Left forelimb (tissue), 1 donor: ENCODE results near the gene TRAF3IP1.
"Not testable (repeated sequence)": the region's sequence is repeated elsewhere in the genome, so short reads cannot be mapped to it uniquely, and the experiment has no call there.

Source experiments
- DNase-seq: peaks from one replicate; pipeline ENCODE4 v3.0.0-alpha.2; 2018; ENCODE audit warnings: low spot score

TRAF3IP1 gene

DNA sequence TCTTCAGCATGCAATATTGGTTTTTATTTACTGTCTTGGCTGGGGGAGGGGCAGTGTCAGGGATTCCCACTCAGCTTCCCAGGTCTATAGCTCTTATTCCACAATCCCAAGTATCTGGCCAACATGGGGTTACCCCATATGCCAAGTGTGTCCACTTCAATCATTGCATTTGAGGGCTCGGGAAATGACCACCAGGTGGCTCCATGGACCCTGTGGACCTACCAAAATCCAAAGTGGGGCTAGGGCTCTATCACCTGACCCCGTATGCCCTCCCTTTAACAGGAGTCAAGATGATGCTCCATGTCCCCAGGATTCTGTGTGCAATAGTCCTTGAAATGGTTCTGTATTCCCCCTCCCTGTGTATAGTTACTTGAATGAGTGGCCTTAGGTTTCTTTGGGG, 12.1 kb upstream of the TRAF3IP1 start:
- no peak for DNase-seq

DNA sequence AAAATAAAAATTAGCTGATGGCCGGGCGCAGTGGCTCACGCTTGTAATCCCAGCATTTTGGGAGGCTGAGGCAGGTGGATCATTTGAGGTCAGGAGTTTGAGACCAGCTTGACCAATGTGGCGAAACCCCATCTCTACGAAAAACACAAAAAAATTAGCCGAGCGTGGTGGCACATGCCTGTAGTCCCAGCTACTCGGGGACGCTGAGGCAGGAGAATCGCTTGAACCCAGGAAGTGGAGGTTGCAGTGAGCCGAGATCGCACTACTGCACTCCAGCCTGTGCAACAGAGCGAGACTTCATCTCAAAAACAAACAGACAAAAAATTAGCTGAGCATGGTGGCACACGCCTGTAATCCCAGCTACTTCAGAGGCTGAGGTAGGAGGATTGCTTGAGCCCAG, 9.6 kb upstream of the TRAF3IP1 start:
- DNase-seq = not testable (repeated sequence)

DNA sequence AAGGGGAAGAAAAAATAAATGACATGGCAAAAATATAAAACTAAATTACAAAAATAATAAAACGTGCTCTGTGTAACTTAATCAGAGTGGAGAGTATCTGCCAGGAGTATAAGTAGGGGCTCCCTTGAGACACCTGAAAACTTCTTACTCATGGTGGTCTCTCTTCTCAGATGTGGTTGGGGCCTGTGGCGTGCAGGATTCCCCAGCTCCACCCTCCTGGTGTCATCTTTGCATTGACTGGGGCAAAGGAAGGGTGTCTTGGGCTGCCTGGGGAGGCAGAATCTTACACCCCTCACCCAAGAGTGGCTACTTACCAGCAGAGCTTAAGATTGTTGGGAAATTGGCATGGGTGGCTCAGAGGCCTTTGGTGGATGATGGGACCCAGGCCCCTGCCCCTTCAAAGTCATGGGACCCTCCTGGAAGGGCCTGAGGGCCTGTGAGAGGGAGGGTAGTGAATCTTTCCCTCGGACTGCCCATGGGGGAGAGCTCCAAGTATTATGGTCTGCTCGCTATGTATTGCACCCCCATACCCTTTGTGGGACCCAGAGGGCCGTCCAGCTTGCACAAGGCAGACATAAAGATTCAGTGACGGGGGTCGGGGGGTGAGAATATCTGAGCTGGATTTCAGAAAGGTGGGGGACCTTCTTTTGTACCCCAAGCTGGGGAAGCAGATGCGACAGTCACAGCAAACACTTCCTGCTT, 6.9 kb upstream of the TRAF3IP1 start:
- no peak for DNase-seq

DNA sequence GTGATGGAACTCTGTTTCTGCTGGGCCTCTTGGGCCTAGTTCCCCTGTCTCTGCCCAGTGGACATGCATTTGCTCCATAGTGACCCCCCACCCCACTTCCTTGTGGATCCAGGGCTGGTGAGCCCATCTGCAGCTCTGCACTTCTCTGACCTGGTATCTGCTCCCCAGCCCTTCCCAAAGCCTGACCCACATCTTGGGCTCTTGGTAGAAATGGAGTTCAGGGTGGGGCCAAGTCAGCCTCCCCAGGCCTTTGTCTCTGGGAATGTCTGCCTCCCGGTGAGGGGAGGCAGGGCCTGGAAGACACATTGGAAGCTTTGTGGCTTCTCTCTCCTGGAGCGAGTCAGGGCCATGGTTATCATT, 6.3 kb upstream of the TRAF3IP1 start:
- no peak for DNase-seq

DNA sequence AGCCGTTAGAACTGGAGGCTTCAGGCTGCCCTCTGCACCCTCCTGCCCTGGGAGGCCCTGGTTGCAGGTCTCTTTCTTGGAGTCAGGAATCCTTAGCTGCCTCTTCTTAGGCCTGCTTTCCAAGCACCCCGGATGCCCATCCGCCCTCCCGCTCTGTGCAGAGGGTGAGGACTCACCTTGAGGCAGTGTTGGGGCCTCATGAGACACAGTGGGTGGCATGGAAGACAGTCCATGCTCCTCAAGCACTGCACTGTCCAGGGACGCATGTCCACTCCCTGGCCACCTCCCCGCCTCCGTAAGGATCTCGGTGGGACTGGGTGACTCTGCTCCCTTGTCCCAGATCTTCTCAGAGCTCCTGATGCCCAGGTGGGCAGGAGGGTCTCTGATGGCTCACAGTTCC, 5.7 kb upstream of the TRAF3IP1 start:
- no peak for DNase-seq

DNA sequence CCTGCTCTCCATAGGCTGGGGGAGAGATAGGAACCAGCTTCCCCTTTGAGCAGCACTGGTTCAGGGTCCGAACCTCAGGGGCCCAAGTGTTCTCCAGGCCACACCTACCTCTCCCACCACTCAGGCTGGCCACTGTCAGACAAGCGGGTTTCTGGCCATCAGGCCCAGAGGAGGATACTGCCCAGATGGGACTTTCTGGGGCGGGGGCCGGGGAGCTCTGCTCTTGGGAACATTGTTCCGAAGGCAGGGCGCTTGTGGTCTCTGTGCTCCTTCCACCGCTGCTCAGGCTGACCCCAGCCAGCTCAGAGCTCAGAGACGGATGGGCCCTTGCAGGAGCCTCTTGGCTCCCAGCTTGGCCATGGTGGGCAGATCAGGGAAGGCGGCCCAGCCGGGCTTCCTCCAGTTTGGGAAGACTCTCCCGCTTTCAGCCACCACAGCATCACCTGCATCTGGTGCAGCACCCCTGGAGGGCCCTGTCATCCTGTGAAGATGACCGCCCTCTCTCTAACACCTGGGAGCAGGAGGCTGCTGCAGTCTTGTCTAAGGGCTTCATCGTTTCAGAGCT, 5.2 kb upstream of the TRAF3IP1 start:
- DNase-seq = no peak

DNA sequence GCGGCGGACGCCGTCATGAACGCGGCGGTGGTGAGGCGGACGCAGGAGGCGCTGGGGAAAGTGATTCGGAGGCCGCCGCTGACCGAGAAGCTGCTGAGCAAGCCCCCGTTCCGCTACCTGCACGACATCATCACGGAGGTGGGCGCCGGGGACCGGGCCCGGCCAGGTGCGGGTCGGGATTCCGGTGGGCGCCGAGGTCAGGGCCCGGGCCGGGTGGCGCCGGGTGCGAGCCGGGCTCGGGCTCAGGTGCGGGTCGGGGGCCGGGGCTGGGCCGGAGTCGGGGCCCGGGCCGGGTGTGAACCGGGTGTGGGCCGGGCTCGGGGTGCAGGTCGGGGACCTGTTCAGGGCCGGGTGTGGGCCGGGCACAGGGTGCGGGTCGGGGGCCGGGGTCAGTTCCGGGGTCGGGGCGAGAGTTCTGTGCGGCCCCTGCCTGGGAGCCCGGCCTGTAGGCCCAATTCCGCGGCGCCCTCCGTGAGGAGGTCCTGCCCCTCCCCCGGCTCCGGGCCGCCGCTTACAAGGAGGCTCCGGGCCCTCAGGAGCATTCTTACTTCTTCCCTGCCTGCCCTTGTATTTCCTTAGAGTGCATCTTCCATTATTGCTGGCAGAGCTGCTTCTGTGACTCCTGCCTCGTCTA, 447 bp downstream of the TRAF3IP1 start:
- DNase-seq = no peak

DNA sequence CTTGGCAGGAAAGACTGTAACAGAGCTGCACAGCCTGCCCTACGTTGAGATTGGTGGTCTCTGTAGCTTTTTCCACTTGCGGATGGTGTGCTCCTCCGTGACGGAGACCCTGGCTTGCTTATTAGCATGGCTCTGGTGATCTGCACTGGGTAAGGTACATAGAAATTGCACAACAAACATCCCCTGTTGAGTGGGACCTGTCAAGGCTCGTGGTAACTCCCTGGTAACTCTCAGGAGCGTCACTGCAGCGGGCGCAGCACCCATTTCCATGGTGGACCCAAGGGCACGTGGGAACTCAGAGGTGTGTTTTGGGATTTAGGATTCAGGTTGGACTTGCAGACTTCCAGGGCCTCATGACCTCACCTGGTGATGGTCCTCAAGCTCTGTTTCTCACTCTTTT, 1.1 kb downstream of the TRAF3IP1 start:
- DNase-seq = no peak

DNA sequence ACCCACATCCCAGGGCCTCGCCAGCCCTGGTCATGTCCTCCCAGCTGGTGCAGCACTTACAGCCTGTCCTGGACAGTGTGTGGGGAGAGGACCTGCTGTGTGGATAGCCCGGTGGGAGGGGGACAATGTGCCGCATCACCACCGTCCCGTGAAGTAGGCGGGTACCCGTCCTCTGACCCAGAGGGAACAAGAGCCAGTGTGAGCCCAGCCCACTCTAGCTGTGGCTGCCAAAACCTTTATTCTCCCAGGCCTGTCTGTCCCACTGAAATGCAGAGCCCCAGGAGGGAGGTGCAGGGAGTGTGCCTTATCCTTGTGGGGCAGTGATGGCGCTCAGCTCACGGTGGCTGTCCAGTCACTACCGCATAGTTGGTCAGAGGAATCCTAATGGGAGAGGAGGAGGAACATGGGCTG, 1.7 kb downstream of the TRAF3IP1 start:
- DNase-seq = no peak

DNA sequence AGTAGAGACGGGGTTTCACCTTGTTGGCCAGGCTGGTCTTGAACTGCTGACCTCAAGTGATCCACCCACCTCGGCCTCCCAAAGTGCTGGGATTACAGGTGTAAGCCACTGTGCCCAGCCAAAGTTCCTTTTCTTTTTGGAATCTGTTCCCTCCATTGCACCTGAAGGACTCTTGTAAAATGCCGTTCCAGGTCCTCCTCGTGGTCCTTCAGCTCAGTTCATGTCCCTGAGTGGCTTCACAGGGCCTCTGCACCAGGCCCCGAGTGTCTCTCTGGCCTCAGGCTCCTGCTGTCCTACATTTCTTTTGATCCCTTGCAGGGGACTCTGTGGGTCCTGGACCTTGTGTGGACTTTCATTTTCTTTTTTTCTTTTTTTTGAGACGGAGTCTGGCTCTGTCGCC, 3.9 kb downstream of the TRAF3IP1 start:
- DNase-seq = not testable (repeated sequence)

DNA sequence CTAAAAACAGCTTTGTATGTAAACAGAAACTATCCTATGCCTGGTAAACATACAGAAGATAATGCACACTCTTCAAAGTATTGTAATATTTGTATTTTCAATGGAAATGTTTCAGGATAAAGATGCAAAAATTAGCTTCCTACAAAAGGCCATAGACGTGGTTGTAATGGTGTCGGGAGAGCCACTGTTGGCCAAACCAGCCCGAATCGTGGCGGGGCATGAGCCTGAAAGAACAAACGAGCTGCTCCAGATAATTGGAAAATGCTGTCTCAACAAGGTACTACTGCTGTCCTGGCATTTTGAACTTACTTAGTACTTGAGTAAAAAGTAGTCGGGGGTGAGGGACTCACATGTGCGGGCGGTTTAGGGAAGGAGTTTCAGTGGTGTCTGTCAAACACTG, 5.4 kb downstream of the TRAF3IP1 start:
- DNase-seq = no peak

DNA sequence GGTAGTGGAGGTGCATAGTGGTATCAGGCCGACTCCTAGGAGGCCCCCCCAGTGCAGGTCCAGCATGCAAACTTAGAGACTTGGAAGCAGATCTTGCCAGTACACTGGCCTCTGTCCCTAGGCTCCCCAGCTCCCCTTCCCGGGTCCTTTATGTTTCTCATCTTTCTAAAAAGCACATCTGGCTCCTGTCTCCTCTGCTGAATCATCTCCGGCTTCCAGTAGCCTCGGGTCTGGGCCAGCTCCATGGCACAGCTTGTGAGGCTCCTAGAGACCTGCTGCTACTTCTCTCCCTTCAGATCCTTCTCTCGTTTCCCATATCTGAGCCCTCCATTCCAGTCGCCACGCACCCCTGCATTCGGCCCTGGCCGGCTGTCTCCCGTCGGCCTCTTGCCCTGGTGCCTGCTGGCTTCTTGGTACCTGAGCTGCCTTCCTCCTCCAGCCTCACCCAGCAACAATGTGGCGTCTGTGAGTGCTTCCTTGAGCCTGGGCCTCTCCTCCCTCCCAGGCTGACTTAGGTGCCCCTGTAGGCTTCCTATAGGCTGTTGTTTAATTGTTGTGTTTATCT, 6.6 kb downstream of the TRAF3IP1 start:
- no peak for DNase-seq

DNA sequence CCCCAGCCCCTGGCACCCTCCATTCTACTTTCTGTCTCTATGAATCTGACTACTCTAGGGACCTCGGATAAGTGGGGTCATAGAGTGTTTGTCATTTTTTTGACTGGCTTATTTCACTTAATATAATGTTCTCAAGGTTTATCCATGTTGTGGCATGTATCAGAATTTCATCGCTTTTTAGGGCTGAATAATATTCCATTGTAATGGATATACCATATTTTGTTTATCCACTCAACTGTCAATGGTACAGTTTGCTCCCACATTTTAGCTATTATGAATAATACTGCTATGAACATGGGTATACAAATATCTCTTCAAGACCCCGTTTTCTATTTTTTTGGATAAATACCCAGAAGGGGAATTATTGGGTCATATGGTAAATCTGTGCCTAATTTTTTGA, 7.4 kb downstream of the TRAF3IP1 start:
- no peak for DNase-seq

DNA sequence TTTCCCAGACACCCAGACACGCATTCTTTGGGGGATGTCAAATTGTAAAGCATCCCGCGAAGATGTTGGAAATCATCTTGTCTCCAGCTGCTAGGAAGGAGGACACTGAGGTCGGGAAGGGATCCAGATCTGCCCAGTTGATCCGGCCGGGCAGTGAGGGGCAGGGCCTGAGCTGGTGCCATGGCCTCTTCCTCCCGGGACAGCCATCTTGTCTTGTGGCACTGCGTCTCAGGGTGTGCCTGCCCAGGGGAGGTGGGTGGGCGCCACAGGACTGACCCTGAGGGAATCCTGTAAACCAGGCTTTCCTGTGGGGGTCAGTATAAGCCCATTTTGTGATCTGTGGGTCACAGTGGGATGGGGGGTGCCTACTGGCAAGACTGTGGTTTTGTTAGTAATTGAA, 10.1 kb downstream of the TRAF3IP1 start:
- DNase-seq = no peak

DNA sequence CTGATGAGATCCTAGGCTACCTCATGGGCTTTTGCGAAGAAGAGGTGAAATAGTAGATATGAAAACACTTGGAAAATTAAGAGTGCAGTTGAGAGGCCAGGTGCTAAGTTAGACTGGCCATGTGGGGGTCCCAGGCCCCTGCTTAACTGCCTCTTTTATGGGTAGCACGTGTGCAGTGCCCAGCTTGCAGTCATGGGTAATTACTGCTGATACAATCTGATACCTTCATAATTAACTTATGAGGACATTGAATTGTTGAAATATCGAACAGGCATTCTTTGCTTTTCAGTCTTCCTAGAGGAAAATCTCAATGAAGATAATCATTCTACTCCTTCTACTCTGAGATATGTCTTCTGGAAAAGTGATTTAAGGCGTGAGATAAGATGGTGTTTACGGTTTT, 11.6 kb downstream of the TRAF3IP1 start:
- DNase-seq = no peak

DNA sequence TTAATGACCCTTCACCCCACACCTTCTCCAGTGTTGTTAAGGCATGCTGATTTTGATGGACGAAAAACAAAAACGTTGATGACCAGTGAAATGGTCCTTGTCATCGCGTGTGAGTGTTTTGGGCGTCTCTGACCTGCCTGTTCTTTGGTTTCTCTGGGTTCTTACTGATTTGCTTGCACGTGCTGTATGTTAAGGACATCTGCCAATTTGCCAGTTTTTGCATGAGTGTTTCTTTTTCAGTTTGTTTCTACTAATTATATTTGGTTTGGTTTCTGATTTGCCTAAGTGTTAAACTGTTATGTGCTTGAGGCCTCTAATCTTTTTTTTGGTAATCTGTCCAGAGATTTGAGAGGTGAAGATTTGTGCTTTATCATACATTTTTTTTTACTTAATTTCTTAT, 14.6 kb downstream of the TRAF3IP1 start:
- DNase-seq = no peak

DNA sequence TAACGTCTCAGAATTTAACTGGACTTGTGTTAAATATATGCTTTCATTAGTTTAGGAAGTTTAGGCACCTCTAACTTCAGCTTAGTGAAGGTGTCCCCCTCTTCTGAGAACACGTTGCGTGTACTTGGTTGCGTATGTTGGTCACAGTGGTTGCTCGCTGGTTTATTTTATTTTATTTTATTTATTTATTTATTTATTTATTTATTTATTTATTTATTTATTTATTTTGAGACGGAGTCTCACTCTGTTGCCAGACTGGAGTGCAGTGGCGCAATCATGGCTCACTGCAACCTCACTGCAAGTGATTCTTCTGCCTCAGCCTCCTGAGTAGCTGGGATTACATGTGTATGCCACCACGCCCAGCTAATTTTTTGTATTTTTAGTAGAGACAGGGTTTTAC, 15.3 kb downstream of the TRAF3IP1 start:
- not testable (repeated sequence) for DNase-seq

DNA sequence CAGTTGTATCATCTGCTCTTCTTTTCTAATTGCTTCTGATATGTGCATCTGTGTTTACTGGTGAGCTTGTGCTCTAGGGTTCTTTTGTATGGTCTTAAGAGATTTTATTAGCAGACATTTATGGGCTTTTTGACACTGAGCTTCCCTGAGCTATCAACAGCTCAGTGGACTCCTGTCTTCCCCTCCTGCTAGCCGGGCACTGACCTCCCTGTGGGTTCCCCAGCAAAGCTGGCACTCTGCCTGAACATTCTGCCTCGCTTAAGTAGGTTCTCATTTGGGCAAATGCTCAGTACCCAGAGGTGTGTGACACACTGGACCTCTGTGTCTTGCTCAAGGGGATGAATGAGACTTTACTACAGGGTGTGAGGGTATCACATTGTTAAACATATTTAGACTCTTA, 15.8 kb downstream of the TRAF3IP1 start:
- no peak for DNase-seq

DNA sequence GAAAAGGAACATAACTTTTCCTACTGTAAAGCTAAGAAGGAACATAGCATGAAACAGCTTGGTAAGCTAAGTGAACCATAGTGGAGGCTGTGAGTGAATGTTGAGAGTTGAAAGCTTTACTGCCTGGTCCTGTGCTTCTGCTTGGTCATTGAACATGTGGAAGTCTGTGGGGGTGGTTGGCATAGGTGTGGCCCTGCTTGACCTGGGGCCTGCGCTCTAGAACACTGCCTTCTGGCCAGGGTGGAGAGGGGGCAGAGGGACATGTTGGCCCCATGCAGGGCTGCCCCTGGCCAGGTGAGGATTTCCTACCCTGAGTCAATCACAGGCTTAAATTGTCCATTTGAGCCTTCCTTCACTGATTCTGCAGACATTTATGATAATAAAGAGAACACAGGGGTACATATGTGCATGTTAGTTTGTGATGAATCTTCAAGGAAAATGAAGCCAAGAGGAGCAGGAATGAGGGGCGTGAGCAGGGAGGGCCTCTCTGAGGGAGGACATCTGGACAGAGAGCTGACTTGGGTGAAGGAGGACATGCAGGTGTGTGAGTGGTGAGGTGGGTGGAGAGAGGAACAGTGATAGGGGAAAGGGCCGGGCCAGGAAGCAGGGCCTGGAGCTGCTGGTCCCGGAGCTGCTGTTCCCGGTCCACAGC, 16.6 kb downstream of the TRAF3IP1 start:
- DNase-seq = no peak

DNA sequence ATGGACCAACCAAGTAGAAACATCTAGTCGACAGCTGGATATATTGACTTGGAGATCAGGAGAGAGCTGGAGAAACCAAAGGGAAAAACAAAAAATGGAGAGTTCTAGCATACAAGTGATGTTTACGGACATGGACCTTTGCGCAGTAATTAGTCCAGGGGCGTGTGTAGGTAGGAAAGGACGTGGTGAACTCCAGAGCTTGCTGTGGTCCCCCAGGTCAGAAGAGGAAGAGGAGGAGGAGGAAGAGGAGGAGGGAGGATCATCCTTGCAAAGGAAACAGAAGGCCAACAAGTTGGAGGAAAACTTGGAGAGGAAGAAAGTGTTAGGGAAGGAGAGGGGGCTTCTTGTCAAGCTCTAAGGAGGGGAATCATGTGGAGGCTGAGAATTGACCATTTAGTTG, 17.5 kb downstream of the TRAF3IP1 start:
- no peak for DNase-seq

DNA sequence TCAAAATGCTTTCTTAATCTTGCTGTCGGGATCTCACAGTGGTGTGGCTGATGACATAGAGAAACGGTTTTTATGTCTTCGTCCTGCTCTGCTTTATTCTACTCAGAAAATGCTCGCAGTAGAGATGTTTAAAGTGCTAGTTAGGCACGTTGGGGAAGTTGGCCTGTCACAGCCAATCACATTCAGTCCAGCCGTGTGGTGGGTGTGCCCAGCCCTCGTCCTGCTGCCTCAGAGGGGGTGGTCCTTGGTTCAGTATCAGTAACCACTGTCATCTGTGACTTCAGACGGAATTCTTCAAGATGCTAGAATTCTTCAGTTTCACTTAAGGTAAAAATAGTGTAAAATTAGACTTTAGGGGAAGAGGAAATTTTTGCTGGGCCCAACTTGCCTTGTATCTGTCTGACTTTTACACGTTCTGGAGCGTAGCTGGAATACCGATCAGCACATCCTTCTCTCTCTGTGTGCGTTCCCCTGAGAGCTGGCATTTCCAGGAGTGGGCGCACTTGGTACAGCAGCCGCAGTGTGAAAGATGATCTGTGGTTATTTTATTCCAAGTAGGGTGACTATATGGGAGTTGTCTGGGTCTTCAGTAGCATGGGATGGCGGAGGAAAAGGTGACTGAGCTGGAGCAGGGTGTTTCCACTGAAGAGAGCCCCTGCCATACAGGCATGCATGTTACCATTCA, 18.5 kb downstream of the TRAF3IP1 start:
- DNase-seq = no peak

DNA sequence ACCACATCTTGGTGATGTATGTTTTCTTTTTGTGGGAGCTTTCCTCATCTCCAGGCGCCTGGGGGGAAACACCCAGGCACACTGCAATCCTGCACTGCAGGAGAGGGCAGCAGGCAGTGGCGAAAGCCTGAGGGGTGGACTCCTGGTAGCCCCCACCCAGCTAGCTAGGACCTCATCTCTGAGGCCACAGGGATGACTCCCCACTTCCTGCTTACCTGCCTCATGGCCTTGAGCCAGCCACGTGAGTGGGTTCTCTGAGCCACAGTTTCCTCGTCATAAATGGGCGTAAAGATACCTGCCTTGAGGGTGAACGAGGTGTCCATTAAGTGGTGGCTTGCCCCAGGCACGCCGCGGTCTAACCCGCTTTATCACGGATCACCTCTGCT, 19.1 kb downstream of the TRAF3IP1 start:
- no peak for DNase-seq
